ENCODE results near the gene KIAA2012. TPM values are rescaled to one million over a fixed set of nuclear protein-coding genes. Genes with fewer than 3 reads are reported as not detected.

Gene KIAA2012
- total and polyA plus RNA-seq, 2 of the 8 experiments (the other 6 are each of a cell fraction or from before 2014, with no cell fraction given) = not detected

DNA sequence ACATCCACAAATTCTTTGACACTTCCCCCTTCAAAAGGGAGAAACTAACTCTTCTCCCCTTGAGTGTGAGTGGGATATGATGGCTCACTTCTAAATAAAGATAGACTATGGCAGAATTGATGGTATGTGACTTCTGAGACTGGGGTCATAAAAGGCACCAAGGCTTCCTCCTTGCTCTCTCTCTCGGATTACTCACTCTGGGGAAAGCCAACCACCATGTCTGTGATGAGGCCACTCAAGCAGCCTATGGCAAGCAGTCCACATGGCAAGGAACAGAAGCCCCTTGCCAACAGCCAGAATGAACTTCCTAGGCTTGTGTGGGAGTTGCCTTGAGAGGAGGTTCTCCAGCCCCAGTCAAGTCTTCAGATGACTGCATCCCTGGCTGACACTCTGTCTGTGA is 43.6 kb downstream of the KIAA2012 start:
- no peak overlapping the region for H2BK15ac ChIP-seq (ENCODE audit: low read length)
- no peak overlapping the region for H4K5ac ChIP-seq (ENCODE audit: insufficient read length, low read depth, low read length)
- ChIA-PET CTCF (ENCODE audit: partially characterized antibody) (interaction anchor here (0.7 kb wide), 1 partner anchor 338 kb away, joined by 3 read pairs; no protein-coding TSS in a partner anchor), POLR2A (ENCODE audit: partially characterized antibody) (no interaction called here)
- H3K27ac ChIP-seq (ENCODE audit: low read depth, low read length) = no peak overlapping the region
- H3K4me3 ChIP-seq (ENCODE audit: extremely low read depth in 1 of 4, insufficient read depth in 2 of 4, low read depth in 3 of 4, low read length in 4 of 4) = no peak overlapping the region
- H2BK12ac ChIP-seq (ENCODE audit: low read depth, low read length) = no peak overlapping the region
- no peak overlapping the region for H2AFZ ChIP-seq (ENCODE audit: low read length)
- no peak overlapping the region for H4K8ac ChIP-seq (ENCODE audit: extremely low read depth, insufficient read depth, low read length)
- FAIRE-seq (no peak), DNase-seq (ENCODE audit: low read depth in 1 of 2, low spot score in 2 of 2) (no peak)
- H3K4ac ChIP-seq (replicated peaks; ENCODE audit: insufficient read length, low read depth, low read length) = no peak overlapping the region
- H3K79me2 ChIP-seq (ENCODE audit: control insufficient read depth in 1 of 2, insufficient read depth in 2 of 2, low read length in 2 of 2) = no peaks in the 10 kb centered on the region
- H3K4me2 ChIP-seq (ENCODE audit: insufficient read depth in 1 of 2, low read depth in 2 of 2, low read length in 2 of 2) = no peak overlapping the region
- no peak overlapping the region for H2BK120ac ChIP-seq (replicated peaks; ENCODE audit: low read depth, low read length)
- H3K9ac ChIP-seq (replicated peaks in 1 of 4; ENCODE audit: extremely low read depth in 1 of 4, low read depth in 3 of 4, low read length in 3 of 4) = no peak overlapping the region
- no peaks in the 10 kb centered on the region for H3K79me1 ChIP-seq (ENCODE audit: low read depth, low read length)
- no peak overlapping the region for H2BK20ac ChIP-seq (ENCODE audit: low read length)
- no peak overlapping the region for H2AK5ac ChIP-seq (ENCODE audit: low read depth, low read length)
- no peaks in the 10 kb centered on the region for H3K27me3 ChIP-seq (replicated peaks in 1 of 4; ENCODE audit: control insufficient read depth in 3 of 4, extremely low read depth in 1 of 4, insufficient read depth in 3 of 4, low read length in 3 of 4)
- H4K20me1 ChIP-seq (replicated peaks in 1 of 2; ENCODE audit: control insufficient read depth in 1 of 2, insufficient read depth in 2 of 2, low read length in 2 of 2) = no peaks in the 10 kb centered on the region
- no peaks in the 10 kb centered on the region for H3K9me3 ChIP-seq (ENCODE audit: insufficient read depth in 2 of 2, low read depth in 1 of 2, low read length in 1 of 2)
- no peaks in the 10 kb centered on the region for H3K36me3 ChIP-seq (ENCODE audit: control insufficient read depth in 2 of 4, insufficient read depth in 4 of 4, low read length in 3 of 4)
- peaks cover 0 to 5% (median 3%) of the 10 kb centered on the region in 4 experiments; a peak in 3 of 7 replicates for H3K4me1 ChIP-seq (replicated peaks in 1 of 4; ENCODE audit: control insufficient read depth in 3 of 4, insufficient read depth in 4 of 4, low read length in 3 of 4)
- H3K14ac ChIP-seq (ENCODE audit: insufficient read length) = no peak overlapping the region
- H2BK5ac ChIP-seq (ENCODE audit: low read depth, low read length) = no peak overlapping the region
- H4K91ac ChIP-seq (replicated peaks; ENCODE audit: insufficient read length, low read length) = no peak overlapping the region
- H3K18ac ChIP-seq (ENCODE audit: extremely low read depth, low read length) = no peak overlapping the region
- H3K23me2 ChIP-seq (ENCODE audit: low read depth, low read length) = no peaks in the 10 kb centered on the region
- 76% methylated on average over 1 of the region's 1 CpG; no CpG with 5 or more reads in 1 of the 2 experiments for WGBS, 2 experiments (ENCODE audit: extremely low coverage in 1 of 2, insufficient coverage in 1 of 2, insufficient read length in 1 of 2, insufficient replicate concordance in 2 of 2, low coverage in 1 of 2, low lambda C conversion rate in 2 of 2, missing lambda C conversion rate in 1 of 2)
- no peak overlapping the region for H3K56ac ChIP-seq (replicated peaks; ENCODE audit: insufficient read length, low read depth, low read length)
- no peak overlapping the region for H3K23ac ChIP-seq (ENCODE audit: insufficient read length)
- TF ChIP-seq POLR2AphosphoS5 (IDR thresholded peaks at IDR 0.05; ENCODE audit: low read depth, low read length) (no peak), GABPA (IDR thresholded peaks at IDR 0.05; ENCODE audit: borderline replicate concordance, insufficient read depth, low read length) (no peak), RNF2 (IDR thresholded peaks at IDR 0.05; ENCODE audit: borderline replicate concordance, low read depth, low read length, missing control alignments, poor library complexity, severe bottlenecking) (no peak), EGR1 (IDR thresholded peaks at IDR 0.05; ENCODE audit: borderline replicate concordance, low read depth, low read length) (no peak), CEBPB (IDR thresholded peaks at IDR 0.05; ENCODE audit: low read depth, low read length) (no peak), EZH2 (IDR thresholded peaks at IDR 0.05; ENCODE audit: low read depth, low read length, severe bottlenecking) (no peak), NRF1 (IDR thresholded peaks at IDR 0.05; ENCODE audit: low read depth, low read length) (no peak), SAP30 (IDR thresholded peaks at IDR 0.05; ENCODE audit: insufficient read depth, insufficient replicate concordance, low read length) (no peak), SIN3A (conservative IDR thresholded peaks at IDR 0.05 in 1 of 2, IDR thresholded peaks at IDR 0.05 in 1 of 2; ENCODE audit: low read depth in 1 of 2, low read length in 2 of 2) (no peak), SP1 (IDR thresholded peaks at IDR 0.05; ENCODE audit: low read depth, low read length) (no peak), MAFK (IDR thresholded peaks at IDR 0.05; ENCODE audit: low read depth, low read length) (no peak), CHD2 (IDR thresholded peaks at IDR 0.05; ENCODE audit: low read length) (no peak), YY1 (IDR thresholded peaks at IDR 0.05; ENCODE audit: low read depth, low read length) (no peak)
- TF ChIP-seq, protein P1, sequence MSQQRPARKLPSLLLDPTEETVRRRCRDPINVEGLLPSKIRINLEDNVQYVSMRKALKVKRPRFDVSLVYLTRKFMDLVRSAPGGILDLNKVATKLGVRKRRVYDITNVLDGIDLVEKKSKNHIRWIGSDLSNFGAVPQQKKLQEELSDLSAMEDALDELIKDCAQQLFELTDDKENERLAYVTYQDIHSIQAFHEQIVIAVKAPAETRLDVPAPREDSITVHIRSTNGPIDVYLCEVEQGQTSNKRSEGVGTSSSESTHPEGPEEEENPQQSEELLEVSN (IDR thresholded peaks at IDR 0.05) = no peak

Data from H1 (cell line).